Liver (tissue), 9 donors: ENCODE measurements around the gene UPP1. TPM values are rescaled to one million over a fixed set of nuclear protein-coding genes. Genes with fewer than 3 reads are reported as not detected.

Source experiments
- DNase-seq: peaks from one replicate; pipeline ENCODE4 v3.0.0-alpha.2; 2017; ENCODE audit warnings: low spot score
- H3K27ac ChIP-seq, 2 donors: one replicate each; pipeline ENCODE4 v1.7.0; 2013; ENCODE audit warnings: inconsistent platforms in 2 of 2, low read length in 2 of 2, control low read depth in 1 of 2, low read depth in 1 of 2, mild to moderate bottlenecking in 1 of 2
- H3K27me3 ChIP-seq, 4 donors: one replicate each; pipeline versions ENCODE4 v1.6.1 to v1.7.0; 2013; ENCODE audit warnings: low read length in 3 of 4, inconsistent platforms in 1 of 4, mild to moderate bottlenecking in 1 of 4, moderate library complexity in 1 of 4; ENCODE audit not compliant: control insufficient read depth in 4 of 4, insufficient read depth in 4 of 4
- H3K36me3 ChIP-seq, 4 donors: one replicate each; pipeline versions ENCODE4 v1.6.1 to v1.7.0; 2013; ENCODE audit warnings: low read length in 3 of 4, mild to moderate bottlenecking in 3 of 4, low read depth in 1 of 4, moderate library complexity in 1 of 4; ENCODE audit not compliant: control insufficient read depth in 4 of 4, insufficient read depth in 3 of 4
- H3K4me1 ChIP-seq, 4 donors: one replicate each; pipeline versions ENCODE4 v1.6.1 to v1.7.0; 2013; ENCODE audit warnings: low read length in 3 of 4, mild to moderate bottlenecking in 3 of 4, moderate library complexity in 1 of 4; ENCODE audit not compliant: control insufficient read depth in 4 of 4, insufficient read depth in 4 of 4
- H3K4me3 ChIP-seq, 3 donors: one replicate each; pipeline versions ENCODE4 v1.6.1 to v1.7.0; 2013; ENCODE audit warnings: low read length in 3 of 3, control low read depth in 1 of 3, low read depth in 1 of 3, mild to moderate bottlenecking in 1 of 3
- H3K9ac ChIP-seq, 2 donors: one replicate each; pipeline ENCODE4 v1.7.0; 2013; ENCODE audit warnings: low read length in 2 of 2, mild to moderate bottlenecking in 2 of 2, moderate library complexity in 2 of 2, control low read depth in 1 of 2, low read depth in 1 of 2
- H3K9me3 ChIP-seq, 4 donors: one replicate each; pipeline versions ENCODE4 v1.6.1 to v1.7.0; 2013; ENCODE audit warnings: low read length in 3 of 4; ENCODE audit not compliant: control insufficient read depth in 4 of 4
- ATF3 ChIP-seq: IDR thresholded peaks from 2 replicates; pipeline ENCODE4 v1.6.1; 2016; ENCODE audit warnings: antibody characterized with exemption
- CTCF ChIP-seq: fragments of 150-350 bp; IDR thresholded peaks from 2 replicates; pipeline ENCODE4 v1.5.1; 2017; ENCODE audit warnings: improper control_type of control experiment, low read depth, low read length; ENCODE audit not compliant: missing input control
- EGR1 ChIP-seq, 2 donors: IDR thresholded peaks; 2 replicates each; pipeline ENCODE4 v1.6.1; 2016 to 2018; ENCODE audit warnings: antibody characterized with exemption in 2 of 2, low read depth in 2 of 2
- FOXA1 ChIP-seq: IDR thresholded peaks from 2 replicates; pipeline ENCODE4 v1.6.1; 2016; ENCODE audit warnings: antibody characterized with exemption
- FOXA2 ChIP-seq: IDR thresholded peaks from 2 replicates; pipeline ENCODE4 v1.6.1; 2016; ENCODE audit warnings: antibody characterized with exemption
- GABPA ChIP-seq, 2 donors: IDR thresholded peaks in 1 of 2; conservative IDR thresholded peaks in 1 of 2; 2 replicates each; pipeline ENCODE4 v1.6.1; 2016; ENCODE audit warnings: antibody characterized with exemption in 2 of 2, mild to moderate bottlenecking in 1 of 2, moderate library complexity in 1 of 2
- HNF4A ChIP-seq, 2 donors: conservative IDR thresholded peaks; 2 replicates each; pipeline ENCODE4 v1.6.1; 2016; ENCODE audit warnings: antibody characterized with exemption in 2 of 2, mild to moderate bottlenecking in 2 of 2
- HNF4G ChIP-seq: IDR thresholded peaks from 2 replicates; pipeline ENCODE4 v1.6.1; 2016; ENCODE audit warnings: antibody characterized with exemption
- JUND ChIP-seq, 2 donors: IDR thresholded peaks; 2 replicates each; pipeline ENCODE4 v1.6.1; 2016; ENCODE audit warnings: antibody characterized with exemption in 2 of 2
- MAX ChIP-seq: IDR thresholded peaks from 2 replicates; pipeline ENCODE4 v1.6.1; 2016; ENCODE audit warnings: antibody characterized with exemption
- NR2F2 ChIP-seq: IDR thresholded peaks from 2 replicates; pipeline ENCODE4 v1.6.1; 2016; ENCODE audit warnings: antibody characterized with exemption
- RAD21 ChIP-seq, 2 donors: IDR thresholded peaks; 2 replicates each; pipeline ENCODE4 v1.6.1; 2016; ENCODE audit warnings: antibody characterized with exemption in 2 of 2, mild to moderate bottlenecking in 2 of 2
- REST ChIP-seq: IDR thresholded peaks from 2 replicates; pipeline ENCODE4 v1.6.1; 2016; ENCODE audit warnings: antibody characterized with exemption, mild to moderate bottlenecking
- RXRA ChIP-seq, 2 donors: IDR thresholded peaks; 2 replicates each; pipeline ENCODE4 v1.6.1; 2017 to 2018; ENCODE audit warnings: antibody characterized with exemption in 2 of 2, mild to moderate bottlenecking in 1 of 2
- SP1 ChIP-seq: IDR thresholded peaks from 2 replicates; pipeline ENCODE4 v1.6.1; 2018; ENCODE audit warnings: antibody characterized with exemption, mild to moderate bottlenecking
- TAF1 ChIP-seq: conservative IDR thresholded peaks from 2 replicates; pipeline ENCODE4 v1.6.1; 2016; ENCODE audit warnings: antibody characterized with exemption, mild to moderate bottlenecking
- YY1 ChIP-seq: IDR thresholded peaks from 2 replicates; pipeline ENCODE4 v1.6.1; 2016; ENCODE audit warnings: antibody characterized with exemption, mild to moderate bottlenecking
- ZBTB33 ChIP-seq: IDR thresholded peaks from 2 replicates; pipeline ENCODE4 v1.6.1; 2016; ENCODE audit warnings: antibody characterized with exemption
- WGBS: extraction: QIAGEN DNeasy Blood & Tissue Kit; methylation state at CpG from one replicate; pipeline ENCODE4 v1.1.7; 2013; 5-methylcytosine and 5-hydroxymethylcytosine counted together
- polyA plus RNA-seq, 2 donors: library from polyadenylated mRNA; stranded (reverse) in 1 of 2; unstranded in 1 of 2; fragments of 200-250 nt in 1 of 2; fragments of >200 nt in 1 of 2; fragmentation: Nextera tagmentation in 1 of 2; extraction: Ambion mirVana in 1 of 2; gene quantifications; one replicate each; pipeline versions ENCODE4 v1.2.1 to v1.2.3, GENCODE V29; 2013 to 2015
- total RNA-seq, 2 donors: library from RNA; depleted of rRNA; stranded (reverse); fragments of >200 nt; gene quantifications; one replicate each; pipeline ENCODE4 v1.2.3, GENCODE V29; 2014
- donor health status: healthy.
- donor health status: healthy.
- donor health status: healthy.
- donor health status: healthy.
- donor health status: healthy.

UPP1 gene
- total and polyA plus RNA-seq, 4 donors, result 3.1 to 18.8 (median 9.1) TPM

- Histone ChIP-seq H3K9ac (no peak overlapping the region), H3K9me3 (no peaks in the 10 kb centered on the region), H3K36me3 (peaks cover 7 to 36% (median 22%) of the 10 kb centered on the region in 4 donors), H3K4me1 (no peaks in the 10 kb centered on the region), H3K4me3 (no peak overlapping the region), H3K27ac (peak overlapping the region; percentile 25 to 72), H3K27me3 (no peaks in the 10 kb centered on the region)
- 71% methylated on average over 6 of the region's 6 CpGs for WGBS
- no peak for DNase-seq
- no peak for TF ChIP-seq MAX
- no peak for TF ChIP-seq TAF1
- TF ChIP-seq RXRA (IDR thresholded peaks at IDR 0.05), result no peak
- TF ChIP-seq CTCF, result no peak
- no peak for TF ChIP-seq FOXA2
- TF ChIP-seq GABPA (IDR thresholded peaks at IDR 0.05 in 1 of 2, conservative IDR thresholded peaks at IDR 0.05 in 1 of 2), result no peak
- no peak for TF ChIP-seq FOXA1
- no peak for TF ChIP-seq RAD21 (IDR thresholded peaks at IDR 0.05)
Observed at GRCh38 chr7:48097521-48098231, 8.6 kb downstream of the UPP1 start.

GRCh38 chr7:48098846-48099245, 9.8 kb downstream of the UPP1 start:
- Histone ChIP-seq H3K27me3 (no peaks in the 10 kb centered on the region), H3K4me3 (no peak overlapping the region), H3K4me1 (no peaks in the 10 kb centered on the region), H3K9me3 (no peaks in the 10 kb centered on the region), H3K36me3 (peaks cover 9 to 37% (median 26%) of the 10 kb centered on the region in 4 donors), H3K27ac (no peak overlapping the region), H3K9ac (no peak overlapping the region)
- TF ChIP-seq CTCF (no peak), TAF1 (no peak), ZBTB33 (no peak), JUND (IDR thresholded peaks at IDR 0.05) (no peak), RXRA (IDR thresholded peaks at IDR 0.05) (no peak), MAX (no peak), REST (no peak), RAD21 (IDR thresholded peaks at IDR 0.05) (no peak), YY1 (no peak), GABPA (IDR thresholded peaks at IDR 0.05 in 1 of 2, conservative IDR thresholded peaks at IDR 0.05 in 1 of 2) (no peak), ATF3 (no peak), HNF4A (conservative IDR thresholded peaks at IDR 0.05) (no peak), FOXA1 (no peak), HNF4G (no peak), FOXA2 (no peak), SP1 (no peak), NR2F2 (no peak), EGR1 (IDR thresholded peaks at IDR 0.05; ENCODE audit: low read depth in 2 of 2) (no peak)
- no peak for DNase-seq
- WGBS, result 82% methylated on average over 4 of the region's 4 CpGs
